Upper lobe of left lung (tissue), 4 donors: ENCODE measurements around the gene NQO1.

Source experiments
- EP300 ChIP-seq, 4 donors: sonication (generic); formaldehyde crosslinking; IDR thresholded peaks; one replicate each; pipeline ENCODE4 v1.5.1; 2017; ENCODE audit warnings: antibody characterized with exemption in 4 of 4, control low read depth in 2 of 4
- POLR2A ChIP-seq, 4 donors: fragments of 450-650 bp; IDR thresholded peaks; one replicate each; pipeline ENCODE4 v1.5.1; 2016 to 2017; ENCODE audit warnings: antibody characterized with exemption in 4 of 4, mild to moderate bottlenecking in 2 of 4
- POLR2AphosphoS5 ChIP-seq, 2 donors: sonication (generic); formaldehyde crosslinking; IDR thresholded peaks; one replicate each; pipeline ENCODE4 v1.5.1; 2017; ENCODE audit warnings: antibody characterized with exemption in 2 of 2
- TF ChIP-seq, protein P1 (sequence below), 6 experiments: fragments of 450-650 bp in 4 of 6; fragments of 200-600 bp in 2 of 6; sonication (generic) in 2 of 6; IDR thresholded peaks; one replicate each; pipeline ENCODE4 v1.5.1; 2016 to 2019; ENCODE audit warnings: antibody characterized with exemption in 6 of 6

DNA sequence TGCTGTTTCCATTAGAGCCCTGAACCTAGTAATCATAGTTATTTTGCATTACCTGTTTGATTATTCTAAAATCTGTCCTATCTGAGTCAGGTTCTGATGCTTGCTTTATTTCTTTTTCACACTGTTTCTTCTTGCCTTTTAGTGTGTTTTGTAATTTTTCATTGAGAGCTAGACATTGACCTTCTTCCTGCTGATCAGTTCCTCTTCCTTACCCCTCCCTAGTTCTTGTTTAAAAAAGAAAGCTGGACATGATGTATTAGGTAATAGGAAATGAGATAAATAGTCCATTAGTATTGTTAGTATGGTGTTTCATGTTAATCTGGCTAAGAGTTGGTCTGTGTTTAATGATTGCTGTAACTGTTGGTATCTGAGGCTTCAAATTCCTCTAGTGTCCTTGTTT lies 49.2 kb upstream of the NQO1 start:
- TF ChIP-seq POLR2A (IDR thresholded peaks at IDR 0.05) (no peak), EP300 (IDR thresholded peaks at IDR 0.05) (no peak), POLR2AphosphoS5 (IDR thresholded peaks at IDR 0.05) (no peak)
- TF ChIP-seq, protein P1, sequence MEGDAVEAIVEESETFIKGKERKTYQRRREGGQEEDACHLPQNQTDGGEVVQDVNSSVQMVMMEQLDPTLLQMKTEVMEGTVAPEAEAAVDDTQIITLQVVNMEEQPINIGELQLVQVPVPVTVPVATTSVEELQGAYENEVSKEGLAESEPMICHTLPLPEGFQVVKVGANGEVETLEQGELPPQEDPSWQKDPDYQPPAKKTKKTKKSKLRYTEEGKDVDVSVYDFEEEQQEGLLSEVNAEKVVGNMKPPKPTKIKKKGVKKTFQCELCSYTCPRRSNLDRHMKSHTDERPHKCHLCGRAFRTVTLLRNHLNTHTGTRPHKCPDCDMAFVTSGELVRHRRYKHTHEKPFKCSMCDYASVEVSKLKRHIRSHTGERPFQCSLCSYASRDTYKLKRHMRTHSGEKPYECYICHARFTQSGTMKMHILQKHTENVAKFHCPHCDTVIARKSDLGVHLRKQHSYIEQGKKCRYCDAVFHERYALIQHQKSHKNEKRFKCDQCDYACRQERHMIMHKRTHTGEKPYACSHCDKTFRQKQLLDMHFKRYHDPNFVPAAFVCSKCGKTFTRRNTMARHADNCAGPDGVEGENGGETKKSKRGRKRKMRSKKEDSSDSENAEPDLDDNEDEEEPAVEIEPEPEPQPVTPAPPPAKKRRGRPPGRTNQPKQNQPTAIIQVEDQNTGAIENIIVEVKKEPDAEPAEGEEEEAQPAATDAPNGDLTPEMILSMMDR (IDR thresholded peaks at IDR 0.05), result no peak
